Osteocyte (in vitro differentiated cells): ENCODE data around the gene PHIP. TPM values are rescaled to one million over a fixed set of nuclear protein-coding genes. Genes with fewer than 3 reads are reported as not detected.
"Not testable (repeated sequence)": the region's sequence is repeated elsewhere in the genome, so short reads cannot be mapped to it uniquely, and the experiment has no call there.

ENCODE experiments used
- DNase-seq: peaks from one replicate; pipeline ENCODE4 v3.0.0; 2021; ENCODE audit warnings: mixed read lengths; ENCODE audit not compliant: unreplicated experiment; ENCODE audit errors: extremely low spot score
- H3K27ac Mint-ChIP-seq: one replicate; pipeline ENCODE4 v1.8.0; 2021; ENCODE audit warnings: mild to moderate bottlenecking, mixed read lengths; ENCODE audit not compliant: unreplicated experiment
- H3K27me3 Mint-ChIP-seq: one replicate; pipeline ENCODE4 v1.8.0; 2021; ENCODE audit warnings: mixed read lengths; ENCODE audit not compliant: unreplicated experiment
- H3K36me3 Mint-ChIP-seq: one replicate; pipeline ENCODE4 v1.8.0; 2021; ENCODE audit warnings: mixed read lengths; ENCODE audit not compliant: unreplicated experiment
- H3K4me1 Mint-ChIP-seq: one replicate; pipeline ENCODE4 v1.8.0; 2021; ENCODE audit warnings: mixed read lengths; ENCODE audit not compliant: unreplicated experiment
- H3K4me3 Mint-ChIP-seq: one replicate; pipeline ENCODE4 v1.8.0; 2021; ENCODE audit warnings: mild to moderate bottlenecking, moderate library complexity, mixed read lengths; ENCODE audit not compliant: unreplicated experiment
- H3K9me3 Mint-ChIP-seq: one replicate; pipeline ENCODE4 v1.8.0; 2021; ENCODE audit warnings: mixed read lengths; ENCODE audit not compliant: unreplicated experiment
- total RNA-seq: library from RNA; stranded (reverse); gene quantifications from 2 replicates; pipeline ENCODE4 v1.2.1, GENCODE V29; 2021
- TF ChIP-seq, protein P1 (sequence below): fragments of 200-600 bp; sonication (generic); IDR thresholded peaks from 2 replicates; pipeline ENCODE4 v1.5.0; 2021; ENCODE audit warnings: antibody characterized with exemption, mild to moderate bottlenecking, moderate library complexity

PHIP gene
- total RNA-seq, 1 donor from 2014 or later = 22.1 TPM

DNA sequence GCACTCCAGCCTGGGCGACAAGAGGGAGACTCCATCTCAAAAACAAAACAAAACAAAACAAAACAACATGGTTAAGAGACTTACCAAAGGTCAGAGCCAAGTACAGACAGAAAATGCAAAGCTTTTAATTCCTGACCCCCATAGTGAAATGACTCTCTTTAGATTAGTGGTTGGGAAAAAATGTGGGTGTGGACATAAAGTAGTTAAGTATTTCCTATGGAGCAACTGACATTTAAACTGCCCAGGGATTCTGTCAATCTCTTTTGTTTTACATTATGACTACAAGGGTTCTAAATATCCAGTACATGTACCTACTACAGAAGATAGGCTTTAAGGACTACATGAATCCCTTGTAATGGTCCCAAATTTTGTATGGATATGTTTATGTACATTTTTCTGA lies 135.6 kb downstream of the PHIP start:
- H3K4me1 Mint-ChIP-seq = peaks cover 12% of the 10 kb centered on the region
- H3K9me3 Mint-ChIP-seq = no peaks in the 10 kb centered on the region
- H3K27ac Mint-ChIP-seq = no peak overlapping the region
- H3K4me3 Mint-ChIP-seq = no peak overlapping the region
- H3K27me3 Mint-ChIP-seq = no peaks in the 10 kb centered on the region
- TF ChIP-seq, protein P1, sequence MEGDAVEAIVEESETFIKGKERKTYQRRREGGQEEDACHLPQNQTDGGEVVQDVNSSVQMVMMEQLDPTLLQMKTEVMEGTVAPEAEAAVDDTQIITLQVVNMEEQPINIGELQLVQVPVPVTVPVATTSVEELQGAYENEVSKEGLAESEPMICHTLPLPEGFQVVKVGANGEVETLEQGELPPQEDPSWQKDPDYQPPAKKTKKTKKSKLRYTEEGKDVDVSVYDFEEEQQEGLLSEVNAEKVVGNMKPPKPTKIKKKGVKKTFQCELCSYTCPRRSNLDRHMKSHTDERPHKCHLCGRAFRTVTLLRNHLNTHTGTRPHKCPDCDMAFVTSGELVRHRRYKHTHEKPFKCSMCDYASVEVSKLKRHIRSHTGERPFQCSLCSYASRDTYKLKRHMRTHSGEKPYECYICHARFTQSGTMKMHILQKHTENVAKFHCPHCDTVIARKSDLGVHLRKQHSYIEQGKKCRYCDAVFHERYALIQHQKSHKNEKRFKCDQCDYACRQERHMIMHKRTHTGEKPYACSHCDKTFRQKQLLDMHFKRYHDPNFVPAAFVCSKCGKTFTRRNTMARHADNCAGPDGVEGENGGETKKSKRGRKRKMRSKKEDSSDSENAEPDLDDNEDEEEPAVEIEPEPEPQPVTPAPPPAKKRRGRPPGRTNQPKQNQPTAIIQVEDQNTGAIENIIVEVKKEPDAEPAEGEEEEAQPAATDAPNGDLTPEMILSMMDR = no peak
- no peak for DNase-seq
- peaks cover 56% of the 10 kb centered on the region for H3K36me3 Mint-ChIP-seq

GRCh38 chr6:78936515-78936914 lies 141.5 kb downstream of the PHIP start:
- TF ChIP-seq, protein P1 = no peak
- H3K27me3 Mint-ChIP-seq = no peaks in the 10 kb centered on the region
- no peak overlapping the region for H3K27ac Mint-ChIP-seq
- DNase-seq = no peak
- peaks cover 5% of the 10 kb centered on the region for H3K9me3 Mint-ChIP-seq
- no peak overlapping the region for H3K4me3 Mint-ChIP-seq
- peaks cover 35% of the 10 kb centered on the region for H3K36me3 Mint-ChIP-seq
- no peaks in the 10 kb centered on the region for H3K4me1 Mint-ChIP-seq

DNA sequence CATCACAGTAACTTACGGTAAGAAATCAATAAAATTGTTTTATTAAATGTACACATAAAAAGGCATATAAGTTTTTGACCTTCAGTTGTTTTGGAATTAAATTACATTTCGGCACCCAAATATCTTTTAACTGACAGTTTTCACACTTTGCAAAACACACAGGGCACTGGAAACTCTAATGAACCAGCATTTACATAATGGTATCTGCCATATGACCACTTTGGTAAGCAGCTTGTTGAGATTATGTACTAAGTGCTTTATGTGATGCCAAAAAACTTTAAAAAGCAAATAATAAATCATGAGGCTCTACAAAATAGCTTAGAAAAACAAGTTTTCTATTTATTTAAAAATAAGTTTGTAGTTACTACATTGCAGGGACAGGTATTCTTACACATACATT lies 142.5 kb downstream of the PHIP start:
- no peak for DNase-seq
- Mint-ChIP-seq H3K9me3 (peaks cover 5% of the 10 kb centered on the region), H3K4me3 (no peak overlapping the region), H3K36me3 (peaks cover 26% of the 10 kb centered on the region), H3K27ac (no peak overlapping the region), H3K4me1 (no peaks in the 10 kb centered on the region), H3K27me3 (no peaks in the 10 kb centered on the region)
- TF ChIP-seq, protein P1 = no peak

DNA sequence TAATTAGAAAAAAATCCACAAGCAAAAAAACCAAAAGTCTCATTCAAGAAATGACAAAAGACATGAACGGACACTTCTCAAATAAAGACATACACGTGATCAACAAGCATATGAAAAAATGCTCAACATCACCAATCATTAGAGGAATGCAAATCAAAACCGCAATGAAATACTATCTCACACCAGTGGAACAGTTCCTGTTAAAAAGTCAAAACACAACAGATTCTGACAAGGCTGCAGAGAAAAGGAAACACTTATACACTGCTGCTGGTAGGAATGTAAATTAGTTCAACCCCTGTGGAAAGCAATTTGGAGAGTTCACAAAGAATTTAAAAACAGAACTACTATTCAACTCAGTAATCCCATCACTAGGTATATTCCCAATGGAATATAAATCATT lies 152.7 kb downstream of the PHIP start:
- H3K36me3 Mint-ChIP-seq = peaks cover 2% of the 10 kb centered on the region
- DNase-seq = no peak
- H3K4me3 Mint-ChIP-seq = no peak overlapping the region
- H3K27ac Mint-ChIP-seq = no peak overlapping the region
- no peaks in the 10 kb centered on the region for H3K4me1 Mint-ChIP-seq
- H3K9me3 Mint-ChIP-seq = peaks cover 55% of the 10 kb centered on the region
- H3K27me3 Mint-ChIP-seq = no peaks in the 10 kb centered on the region
- TF ChIP-seq, protein P1 = no peak

DNA sequence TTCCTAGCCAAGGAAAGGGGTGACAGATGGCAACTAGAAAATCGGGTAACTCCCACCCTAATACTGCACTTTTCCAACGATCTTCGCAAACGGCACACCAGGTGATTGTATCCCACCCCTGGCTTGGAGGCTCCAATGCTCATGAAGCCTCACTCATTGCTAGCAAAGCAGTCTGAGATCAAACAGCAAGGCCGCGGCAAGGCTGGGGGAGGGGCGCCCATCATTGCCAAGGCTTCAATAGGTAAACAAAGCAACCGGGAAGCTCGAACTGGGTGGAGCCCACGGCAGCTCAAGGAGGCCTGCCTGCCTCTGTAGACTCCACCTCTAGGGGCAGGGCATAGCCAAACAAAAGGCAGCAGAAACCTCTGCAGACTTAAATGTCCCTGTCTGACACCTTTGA lies 156.9 kb downstream of the PHIP start:
- not testable (repeated sequence) for H3K36me3 Mint-ChIP-seq, H3K4me3 Mint-ChIP-seq, H3K27me3 Mint-ChIP-seq, DNase-seq, H3K4me1 Mint-ChIP-seq, H3K27ac Mint-ChIP-seq
- peaks cover 53% of the 10 kb centered on the region for H3K9me3 Mint-ChIP-seq

DNA sequence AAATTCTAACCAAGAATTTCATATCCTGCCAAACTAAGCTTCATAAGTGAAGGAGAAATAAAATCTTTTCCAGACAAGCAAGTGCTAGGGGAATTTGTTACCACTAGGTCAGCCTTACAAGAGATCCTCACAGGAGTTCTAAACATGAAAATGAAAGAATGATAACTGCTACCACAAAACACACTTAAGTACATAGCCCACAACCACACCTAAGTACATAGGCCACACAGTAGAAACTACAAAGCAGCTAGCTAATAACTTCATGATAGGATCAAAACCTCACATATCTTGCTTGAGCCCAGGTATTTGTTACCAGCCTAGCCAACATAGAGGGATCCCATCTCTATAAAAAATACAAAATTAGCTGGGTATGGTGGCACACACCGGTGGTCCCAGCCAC lies 160.3 kb downstream of the PHIP start:
- Mint-ChIP-seq H3K27me3 (no peaks in the 10 kb centered on the region), H3K27ac (no peak overlapping the region), H3K36me3 (peaks cover 4% of the 10 kb centered on the region), H3K4me1 (no peaks in the 10 kb centered on the region), H3K4me3 (no peak overlapping the region), H3K9me3 (peaks cover 32% of the 10 kb centered on the region)
- TF ChIP-seq, protein P1 = no peak
- no peak for DNase-seq
